CD14-positive monocyte (primary cell): ENCODE measurements around the gene DNAH1. TPM values are rescaled to one million over a fixed set of nuclear protein-coding genes. Genes with fewer than 3 reads are reported as not detected.

Experiments
- DNase-seq, 3 donors: peaks; one replicate each; pipeline ENCODE4 v3.0.0-alpha.2; 2011 to 2022
- H2AFZ ChIP-seq: 2 replicates; pipeline ENCODE4 v1.6.0; 2012; ENCODE audit warnings: mild to moderate bottlenecking, low read depth, low read length, inconsistent platforms; ENCODE audit not compliant: insufficient read depth, poor library complexity, severe bottlenecking
- H3K27ac ChIP-seq, 2 donors: 1 replicate in 1 of 2; 2 replicates in 1 of 2; pipeline ENCODE4 v1.5.1; 2012 to 2013; ENCODE audit warnings: low read length in 2 of 2, control low read depth in 1 of 2, inconsistent platforms in 1 of 2, low read depth in 1 of 2, mild to moderate bottlenecking in 1 of 2
- H3K27me3 ChIP-seq, 2 donors: one replicate each; pipeline versions ENCODE4 v1.6.0 to v1.6.1; 2011 to 2013; ENCODE audit warnings: low read length in 2 of 2; ENCODE audit not compliant: control insufficient read depth in 2 of 2, insufficient read depth in 2 of 2
- H3K36me3 ChIP-seq, 2 donors: replicated peaks in 1 of 2; 1 replicate in 1 of 2; 2 replicates in 1 of 2; pipeline versions ENCODE4 v1.5.1 to v1.6.1; 2012 to 2013; ENCODE audit warnings: low read length in 2 of 2, control low read depth in 1 of 2, inconsistent platforms in 1 of 2, mild to moderate bottlenecking in 1 of 2; ENCODE audit not compliant: insufficient read depth in 2 of 2, control insufficient read depth in 1 of 2
- H3K4me1 ChIP-seq, 2 donors: 1 replicate in 1 of 2; 2 replicates in 1 of 2; pipeline versions ENCODE4 v1.5.1 to v1.6.1; 2012 to 2013; ENCODE audit warnings: low read length in 2 of 2, control low read depth in 1 of 2, inconsistent platforms in 1 of 2, mild to moderate bottlenecking in 1 of 2, moderate library complexity in 1 of 2; ENCODE audit not compliant: insufficient read depth in 2 of 2, control insufficient read depth in 1 of 2
- H3K4me2 ChIP-seq: replicated peaks from 2 replicates; pipeline ENCODE3; 2012; ENCODE audit warnings: low read length, moderate library complexity, mild to moderate bottlenecking; ENCODE audit not compliant: poor library complexity, severe bottlenecking; ENCODE audit errors: extremely low read depth
- H3K4me3 ChIP-seq, 3 experiments: fragments of 200-600 bp in 1 of 3; sonication (generic) in 1 of 3; replicated peaks in 1 of 3; 1 replicate in 2 of 3; 2 replicates in 1 of 3; pipeline ENCODE4 v1.5.1; 2011 to 2013; ENCODE audit warnings: low read length in 3 of 3, mild to moderate bottlenecking in 3 of 3, control low read depth in 2 of 3, low read depth in 2 of 3, inconsistent platforms in 1 of 3, moderate library complexity in 1 of 3
- H3K79me2 ChIP-seq: 2 replicates; pipeline ENCODE4 v1.6.0; 2012; ENCODE audit warnings: mild to moderate bottlenecking, control low read depth, inconsistent platforms, low read length, moderate library complexity; ENCODE audit not compliant: insufficient read depth
- H3K9ac ChIP-seq: 2 replicates; pipeline ENCODE4 v1.6.0; 2017; ENCODE audit warnings: low read length, mild to moderate bottlenecking; ENCODE audit not compliant: insufficient read depth, poor library complexity, severe bottlenecking
- H3K9me3 ChIP-seq, 2 donors: replicated peaks in 1 of 2; 1 replicate in 1 of 2; 2 replicates in 1 of 2; pipeline versions ENCODE4 v1.5.1 to v1.6.1; 2012 to 2013; ENCODE audit warnings: low read length in 2 of 2, control low read depth in 1 of 2; ENCODE audit not compliant: control insufficient read depth in 1 of 2, insufficient read depth in 1 of 2
- H4K20me1 ChIP-seq: 2 replicates; pipeline ENCODE4 v1.6.0; 2012; ENCODE audit warnings: mild to moderate bottlenecking, low read length, control low read depth, moderate library complexity; ENCODE audit not compliant: insufficient read depth
- H3K27ac Mint-ChIP-seq, 7 donors: one replicate each; pipeline ENCODE4 v1.8.0; 2020; ENCODE audit warnings: mild to moderate bottlenecking in 7 of 7, mixed read lengths in 7 of 7, moderate library complexity in 6 of 7, inconsistent platforms in 2 of 7
- H3K27me3 Mint-ChIP-seq, 3 donors: one replicate each; pipeline ENCODE4 v1.8.0; 2021 to 2022; ENCODE audit warnings: low read depth in 3 of 3, mild to moderate bottlenecking in 3 of 3, mixed read lengths in 3 of 3, moderate library complexity in 3 of 3, inconsistent platforms in 1 of 3
- H3K36me3 Mint-ChIP-seq, 2 donors: one replicate each; pipeline ENCODE4 v1.8.0; 2020; ENCODE audit warnings: mixed read lengths in 2 of 2, inconsistent platforms in 1 of 2, mild to moderate bottlenecking in 1 of 2
- H3K4me1 Mint-ChIP-seq: one replicate; pipeline ENCODE4 v1.8.0; 2020; ENCODE audit warnings: mild to moderate bottlenecking, mixed read lengths
- H3K4me3 Mint-ChIP-seq, 2 donors: one replicate each; pipeline ENCODE4 v1.8.0; 2020; ENCODE audit warnings: mild to moderate bottlenecking in 2 of 2, mixed read lengths in 2 of 2, moderate library complexity in 1 of 2
- H3K9me3 Mint-ChIP-seq, 7 donors: one replicate each; pipeline ENCODE4 v1.8.0; 2020 to 2022; ENCODE audit warnings: mixed read lengths in 7 of 7, mild to moderate bottlenecking in 6 of 7, moderate library complexity in 6 of 7, inconsistent platforms in 2 of 7
- CTCF ChIP-seq: fragments of 200-600 bp; IDR thresholded peaks from one replicate; pipeline ENCODE4 v1.8.0; 2022; ENCODE audit warnings: antibody characterized with exemption, mild to moderate bottlenecking
- WGBS: methylation state at CpG from one replicate; pipeline ENCODE4 v1.1.5; 2013; ENCODE audit warnings: missing lambda C conversion rate; ENCODE audit not compliant: insufficient coverage; 5-methylcytosine and 5-hydroxymethylcytosine counted together
- intact Hi-C, 2 donors: fragments of 100-400 bp; cut with micrococcal nuclease; formaldehyde crosslinking; loops; one replicate each; pipeline versions ENCODE4 v1.15.0 to v1.15.1; 2023
- polyA plus RNA-seq, 3 donors: library from polyadenylated mRNA; depleted of rRNA in 1 of 3; unstranded in 2 of 3; stranded (reverse) in 1 of 3; fragments of 300-500 nt in 2 of 3; fragments of >200 nt in 1 of 3; fragmentation: Illumina TruSeq in 2 of 3; gene quantifications; 1 replicate in 2 of 3; 2 replicates in 1 of 3; pipeline ENCODE4 v1.2.3, GENCODE V29; 2012 to 2021

DNAH1 gene
- polyA plus RNA-seq, 3 donors, result 0.15 to 47.0 (median 0.25) TPM

DNA sequence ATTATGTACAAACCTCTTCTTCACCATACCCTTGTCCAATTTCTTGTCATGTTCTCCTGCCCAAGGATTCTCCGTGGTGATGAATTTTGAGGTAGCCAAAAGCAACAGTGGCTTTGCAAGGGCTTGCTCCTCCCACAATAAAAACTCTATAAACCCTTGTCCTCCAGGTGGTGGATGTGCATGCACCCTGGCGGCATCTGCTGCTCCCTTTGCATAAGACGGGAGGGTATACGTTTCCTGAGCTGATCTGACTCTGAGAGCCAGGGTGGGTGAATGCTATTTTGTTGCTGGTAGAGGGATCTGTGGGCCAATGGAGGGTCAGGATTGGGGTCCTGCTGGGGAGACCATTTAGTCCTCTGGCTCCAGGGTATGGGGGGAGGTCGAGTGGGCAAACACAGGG lies 5.4 kb downstream of the DNAH1 start:
- no peak for TF ChIP-seq CTCF
- peak overlapping the region in 1 of 7 donors; percentile 2 for H3K27ac Mint-ChIP-seq
- H4K20me1 ChIP-seq, result no peaks in the 10 kb centered on the region
- H3K9me3 ChIP-seq, result no peaks in the 10 kb centered on the region
- no peaks in the 10 kb centered on the region for H3K27me3 ChIP-seq
- no peak overlapping the region for H3K9ac ChIP-seq
- no peak overlapping the region for H3K27ac ChIP-seq
- 100% methylated on average over 3 of the region's 5 CpGs for WGBS
- H3K4me1 Mint-ChIP-seq, result peaks cover 20% of the 10 kb centered on the region
- no peaks in the 10 kb centered on the region for H3K79me2 ChIP-seq
- intact Hi-C loops, result no loop called here
- peaks cover 0 to 9% of the 10 kb centered on the region in 2 donors for H3K36me3 ChIP-seq
- peaks cover 23 to 26% of the 10 kb centered on the region in 2 donors for H3K36me3 Mint-ChIP-seq
- H3K4me2 ChIP-seq, result no peak overlapping the region
- no peak for DNase-seq
- peaks cover 3 to 9% (median 3%) of the 10 kb centered on the region in 3 donors for H3K27me3 Mint-ChIP-seq
- H2AFZ ChIP-seq, result no peak overlapping the region
- no peak overlapping the region for H3K4me3 ChIP-seq
- peaks cover 10 to 13% of the 10 kb centered on the region in 2 donors for H3K4me1 ChIP-seq
- no peak overlapping the region for H3K4me3 Mint-ChIP-seq
- no peaks in the 10 kb centered on the region for H3K9me3 Mint-ChIP-seq

DNA sequence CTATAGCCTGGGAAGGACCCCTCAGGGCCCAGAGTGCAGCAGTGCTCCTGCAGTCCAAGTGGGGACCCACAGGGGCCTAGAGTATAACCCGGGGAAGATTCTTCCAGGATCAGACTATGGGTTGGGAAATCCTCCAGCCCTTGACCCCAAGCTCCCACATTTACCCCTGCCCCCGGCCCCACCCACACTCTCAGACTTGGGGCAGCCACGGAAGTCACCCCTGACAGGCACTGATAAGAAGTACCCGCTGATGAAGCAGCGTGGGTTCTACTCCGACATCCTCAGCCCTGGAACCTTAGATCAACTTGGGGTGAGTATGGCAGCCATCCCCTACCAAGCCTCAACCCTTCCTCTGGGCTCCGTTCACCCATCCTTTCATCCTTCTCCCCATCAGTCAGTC lies 6.3 kb downstream of the DNAH1 start:
- Mint-ChIP-seq H3K27ac (no peak overlapping the region), H3K36me3 (peaks cover 23% of the 10 kb centered on the region in 2 donors), H3K4me1 (peaks cover 10% of the 10 kb centered on the region), H3K27me3 (peaks cover 3 to 8% (median 3%) of the 10 kb centered on the region in 3 donors), H3K4me3 (no peak overlapping the region), H3K9me3 (no peaks in the 10 kb centered on the region)
- no peaks in the 10 kb centered on the region for H3K9me3 ChIP-seq
- no peak overlapping the region for H3K4me3 ChIP-seq
- no peak for TF ChIP-seq CTCF
- H3K9ac ChIP-seq, result no peak overlapping the region
- no peaks in the 10 kb centered on the region for H3K27me3 ChIP-seq
- no peaks in the 10 kb centered on the region for H3K79me2 ChIP-seq
- H2AFZ ChIP-seq, result no peak overlapping the region
- peaks cover 6 to 7% of the 10 kb centered on the region in 2 donors for H3K4me1 ChIP-seq
- intact Hi-C loops, result no loop called here
- no peaks in the 10 kb centered on the region for H4K20me1 ChIP-seq
- WGBS, result 89% methylated on average over 3 of the region's 7 CpGs
- peaks cover 2 to 14% of the 10 kb centered on the region in 2 donors for H3K36me3 ChIP-seq
- no peak overlapping the region for H3K27ac ChIP-seq
- no peak for DNase-seq
- no peak overlapping the region for H3K4me2 ChIP-seq
